Spleen (tissue), 11 donors: ENCODE measurements around the gene DUSP8. TPM values are rescaled to one million over a fixed set of nuclear protein-coding genes. Genes with fewer than 3 reads are reported as not detected.

Source experiments
- DNase-seq: peaks from one replicate; pipeline ENCODE4 v3.0.0-alpha.2; 2020
- H3K27ac ChIP-seq, 8 donors: fragments of 200-600 bp; sonication (generic) in 7 of 8; 1 replicate in 4 of 8; 2 replicates in 4 of 8; pipeline versions ENCODE4 v1.5.0 to v1.8.0; 2016 to 2021; ENCODE audit warnings: inconsistent platforms in 4 of 8, mild to moderate bottlenecking in 4 of 8, moderate library complexity in 1 of 8
- H3K27me3 ChIP-seq, 7 donors: fragments of 200-600 bp; sonication (generic) in 6 of 7; replicated peaks in 1 of 7; 1 replicate in 4 of 7; 2 replicates in 3 of 7; pipeline versions ENCODE4 v1.5.0 to v1.8.0; 2016 to 2021; ENCODE audit warnings: inconsistent platforms in 3 of 7, mild to moderate bottlenecking in 1 of 7
- H3K36me3 ChIP-seq, 6 donors: fragments of 200-600 bp; sonication (generic) in 5 of 6; 1 replicate in 4 of 6; 2 replicates in 2 of 6; pipeline versions ENCODE4 v1.5.0 to v1.8.0; 2016 to 2021; ENCODE audit warnings: inconsistent platforms in 2 of 6
- H3K4me1 ChIP-seq, 6 donors: fragments of 200-600 bp; sonication (generic) in 5 of 6; 1 replicate in 3 of 6; 2 replicates in 3 of 6; pipeline versions ENCODE4 v1.5.0 to v1.8.0; 2016 to 2021; ENCODE audit warnings: inconsistent platforms in 3 of 6
- H3K4me3 ChIP-seq, 8 donors: fragments of 200-600 bp; sonication (generic) in 7 of 8; 1 replicate in 4 of 8; 2 replicates in 4 of 8; pipeline versions ENCODE4 v1.5.0 to v1.8.0; 2016 to 2021; ENCODE audit warnings: inconsistent platforms in 4 of 8, mild to moderate bottlenecking in 4 of 8, moderate library complexity in 2 of 8
- H3K9me3 ChIP-seq, 8 donors: fragments of 200-600 bp; sonication (generic) in 7 of 8; 1 replicate in 4 of 8; 2 replicates in 4 of 8; pipeline versions ENCODE4 v1.5.0 to v1.8.0; 2016 to 2021; ENCODE audit warnings: inconsistent platforms in 4 of 8
- CTCF ChIP-seq, 11 experiments: fragments of 200-600 bp in 7 of 11; fragments of 450-650 bp in 4 of 11; sonication (generic) in 4 of 11; IDR thresholded peaks in 8 of 11; conservative IDR thresholded peaks in 3 of 11; 1 replicate in 7 of 11; 2 replicates in 4 of 11; pipeline versions ENCODE4 v1.4.0 to v1.8.0; 2016 to 2021; ENCODE audit warnings: antibody characterized with exemption in 11 of 11, inconsistent platforms in 4 of 11, mild to moderate bottlenecking in 1 of 11
- POLR2A ChIP-seq, 3 donors: fragments of 450-650 bp; IDR thresholded peaks; one replicate each; pipeline ENCODE4 v1.5.1; 2017; ENCODE audit warnings: antibody characterized with exemption in 3 of 3, mild to moderate bottlenecking in 1 of 3
- POLR2AphosphoS5 ChIP-seq, 3 donors: sonication (generic); formaldehyde crosslinking; IDR thresholded peaks; one replicate each; pipeline ENCODE4 v1.5.1; 2017; ENCODE audit warnings: antibody characterized with exemption in 3 of 3
- WGBS, 5 donors: extraction: QIAGEN DNeasy Blood & Tissue Kit in 3 of 5; methylation state at CpG; one replicate each; pipeline versions ENCODE4 v1.1.5 to v1.1.7; 2013 to 2018; 5-methylcytosine and 5-hydroxymethylcytosine counted together
- intact Hi-C: fragments of 100-400 bp; cut with DNase I; formaldehyde crosslinking; loops from one replicate; pipeline ENCODE4 v1.15.0; 2023; ENCODE audit warnings: low total_unique reads
- polyA plus RNA-seq, 3 donors: library from polyadenylated mRNA; stranded (reverse); fragments of 200-250 nt; gene quantifications; one replicate each; pipeline ENCODE4 v1.2.1, GENCODE V29; 2013
- total RNA-seq, 7 donors: library from RNA; depleted of rRNA in 3 of 7; stranded (reverse); fragments of >200 nt in 3 of 7; fragmentation: NEBNext Ultra II Directional in 4 of 7; extraction: Animal tissue kit (Norgen Biotek cat#: 25700) in 4 of 7; gene quantifications; one replicate each; pipeline versions ENCODE4 v1.1.0 to v1.2.1, GENCODE V29; 2016 to 2021
- donor health status: healthy with polysubstance abuse.
- donor health status: DM: no; HTN: no; CAD: no; lungs with moderate emphysema.
- donor health status: DM: no; HTN: no; CAD: no.
- donor health status: Bipolar disorder and iron deficiency.
- donor health status: healthy.
- donor health status: DM: no; HTN: no; CAD: no.
- donor health status: DM: yes; HTN: yes; CAD: no.

Gene DUSP8
- total and polyA plus RNA-seq, 10 donors, result 0.38 to 18.4 (median 2.6) TPM

DNA sequence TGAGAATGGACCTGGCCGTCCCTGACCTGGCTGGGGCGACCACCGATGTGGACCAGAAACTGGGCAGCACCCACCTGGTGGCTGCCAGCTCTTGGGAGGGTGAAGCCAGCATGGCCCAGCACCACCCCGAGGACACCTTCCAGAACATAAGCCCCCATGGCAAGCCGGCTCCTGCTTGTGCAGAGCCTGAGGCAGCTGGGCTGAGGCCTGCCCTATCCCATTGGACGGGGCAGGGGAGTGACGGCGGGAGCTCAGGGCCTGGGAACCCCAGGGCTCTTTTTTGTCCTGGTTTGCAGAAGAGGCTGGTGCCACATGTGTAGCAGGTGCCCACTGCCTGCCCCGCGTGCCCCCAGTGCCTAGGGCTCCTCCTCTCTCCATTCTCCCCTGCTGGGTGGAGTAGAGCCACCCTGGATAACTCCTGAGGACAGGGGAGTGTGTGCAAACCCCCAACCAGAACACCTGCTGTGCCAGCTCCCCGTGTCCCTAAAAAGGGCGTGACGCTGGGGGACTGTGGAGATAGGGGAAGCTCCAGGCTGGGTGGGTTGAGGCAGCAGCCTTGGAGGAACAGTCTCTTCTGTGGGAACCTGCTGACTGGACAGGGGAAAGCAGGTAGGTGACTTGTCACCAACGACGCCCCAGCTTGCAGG lies 11.9 kb downstream of the DUSP8 start:
- peak overlapping the region in 5 of 8 donors; percentile 45 to 82 (median 69) for H3K27ac ChIP-seq
- peaks cover 0 to 77% (median 0%) of the 10 kb centered on the region in 7 donors for H3K27me3 ChIP-seq
- WGBS, 5 donors, result 76 to 85% (median 83%) methylated on average over 12 to 15 of the region's 15 CpGs
- no peak overlapping the region for H3K4me3 ChIP-seq
- TF ChIP-seq POLR2A (IDR thresholded peaks at IDR 0.05), result no peak
- TF ChIP-seq POLR2AphosphoS5 (IDR thresholded peaks at IDR 0.05), result no peak
- no peak for TF ChIP-seq CTCF (IDR thresholded peaks at IDR 0.05 in 8 of 11, conservative IDR thresholded peaks at IDR 0.05 in 3 of 11)
- DNase-seq, result peak; percentile 75
- peaks cover 4 to 53% (median 32%) of the 10 kb centered on the region in 6 donors for H3K4me1 ChIP-seq
- peaks cover 0 to 58% (median 3%) of the 10 kb centered on the region in 6 donors for H3K36me3 ChIP-seq
- intact Hi-C loops, result no loop called here
- H3K9me3 ChIP-seq, result no peaks in the 10 kb centered on the region

GRCh38 chr11:1559111-1559951 lies 12.7 kb downstream of the DUSP8 start:
- DNase-seq, result peak; percentile 76
- H3K27ac ChIP-seq, result peak overlapping the region in 5 of 8 donors; percentile 45 to 82 (median 69)
- H3K4me3 ChIP-seq, result no peak overlapping the region
- no peaks in the 10 kb centered on the region for H3K9me3 ChIP-seq
- TF ChIP-seq POLR2AphosphoS5 (IDR thresholded peaks at IDR 0.05) (peak; percentile 59 to 72 (median 71)), POLR2A (IDR thresholded peaks at IDR 0.05) (no peak)
- peaks cover 0 to 58% (median 3%) of the 10 kb centered on the region in 6 donors for H3K36me3 ChIP-seq
- peaks cover 0 to 75% (median 0%) of the 10 kb centered on the region in 7 donors for H3K27me3 ChIP-seq
- 39 to 63% (median 55%) methylated on average over 19 to 29 of the region's 29 CpGs for WGBS, 5 donors
- peaks cover 4 to 45% (median 25%) of the 10 kb centered on the region in 6 donors for H3K4me1 ChIP-seq
- intact Hi-C loops, result no loop called here

DNA sequence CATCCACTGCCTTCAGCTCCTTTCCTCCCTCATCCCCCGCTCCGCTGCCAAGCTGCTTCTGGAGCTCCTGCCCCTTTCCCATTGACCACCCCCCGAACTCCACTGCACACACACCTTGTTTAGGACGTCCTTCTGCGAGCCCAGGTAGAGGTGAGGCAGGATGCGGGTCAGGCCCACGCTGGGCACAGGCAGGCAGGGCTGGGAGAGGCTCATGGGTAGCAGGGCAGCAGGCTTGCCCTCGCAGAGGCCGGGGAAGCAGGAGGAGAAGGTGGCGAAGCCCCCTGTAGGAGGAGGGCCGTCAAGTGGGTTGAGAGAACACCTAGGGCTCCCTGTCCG lies 13.3 kb downstream of the DUSP8 start:
- 74 to 83% (median 79%) methylated on average over 11 to 12 of the region's 12 CpGs for WGBS, 5 donors
- no peak for DNase-seq
- H3K4me1 ChIP-seq, result peaks cover 4 to 39% (median 20%) of the 10 kb centered on the region in 6 donors
- no peaks in the 10 kb centered on the region for H3K9me3 ChIP-seq
- peak overlapping the region in 5 of 8 donors; percentile 45 to 82 (median 69) for H3K27ac ChIP-seq
- TF ChIP-seq POLR2A (IDR thresholded peaks at IDR 0.05) (no peak), CTCF (IDR thresholded peaks at IDR 0.05 in 8 of 11, conservative IDR thresholded peaks at IDR 0.05 in 3 of 11) (no peak), POLR2AphosphoS5 (IDR thresholded peaks at IDR 0.05) (no peak)
- H3K4me3 ChIP-seq, result no peak overlapping the region
- H3K36me3 ChIP-seq, result peaks cover 0 to 55% (median 3%) of the 10 kb centered on the region in 6 donors
- intact Hi-C loops, result no loop called here
- H3K27me3 ChIP-seq, result peaks cover 0 to 75% (median 0%) of the 10 kb centered on the region in 7 donors

GRCh38 chr11:1557904-1558774 lies 13.9 kb downstream of the DUSP8 start:
- Histone ChIP-seq H3K4me3 (no peak overlapping the region), H3K9me3 (no peaks in the 10 kb centered on the region), H3K36me3 (peaks cover 0 to 49% (median 3%) of the 10 kb centered on the region in 6 donors), H3K27me3 (peaks cover 0 to 75% (median 1%) of the 10 kb centered on the region in 7 donors), H3K4me1 (peaks cover 4 to 36% (median 19%) of the 10 kb centered on the region in 6 donors), H3K27ac (peak overlapping the region in 6 of 8 donors; percentile 45 to 82 (median 63))
- intact Hi-C loops, result no loop called here
- WGBS, 5 donors, result 54 to 63% (median 55%) methylated on average over 14 to 29 of the region's 29 CpGs
- peak; percentile 70 for DNase-seq
- no peak for TF ChIP-seq CTCF (IDR thresholded peaks at IDR 0.05 in 8 of 11, conservative IDR thresholded peaks at IDR 0.05 in 3 of 11)
- peak in 1 of 3 donors; percentile 40 for TF ChIP-seq POLR2AphosphoS5 (IDR thresholded peaks at IDR 0.05)
